Renal pelvis (tissue), 4 donors: ENCODE measurements around the gene FANCC. TPM values are rescaled to one million over a fixed set of nuclear protein-coding genes. Genes with fewer than 3 reads are reported as not detected.

Experiments
- DNase-seq: peaks from one replicate; pipeline ENCODE4 v3.0.0-alpha.2; 2013
- polyA plus RNA-seq, 3 donors: library from polyadenylated mRNA; unstranded; fragments of 120-200 nt; gene quantifications; one replicate each; pipeline ENCODE4 v1.2.1, GENCODE V29; 2013; ENCODE audit not compliant: insufficient read length in 3 of 3

FANCC gene
- polyA plus RNA-seq, 3 donors = 20.0 to 26.9 (median 26.2) TPM

DNA sequence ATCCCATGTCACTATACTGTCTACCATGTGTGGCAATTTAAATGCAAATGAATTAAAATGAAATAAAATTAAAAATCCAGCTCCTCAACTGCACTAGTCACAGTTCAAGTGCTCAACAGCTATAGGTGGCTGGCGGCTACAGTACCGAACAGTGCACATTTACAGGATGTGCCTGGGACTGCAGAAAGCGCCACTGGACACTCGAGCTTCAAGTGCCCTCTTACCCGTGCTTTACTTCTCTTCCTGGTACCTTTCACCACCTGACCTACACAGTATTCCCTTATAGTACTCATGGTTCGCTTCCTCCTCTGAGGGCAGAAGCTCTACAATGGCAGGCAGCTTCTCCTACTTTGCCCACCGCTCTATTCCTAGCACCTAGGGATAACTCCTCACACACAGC, 166.6 kb downstream of the FANCC start:
- no peak for DNase-seq

DNA sequence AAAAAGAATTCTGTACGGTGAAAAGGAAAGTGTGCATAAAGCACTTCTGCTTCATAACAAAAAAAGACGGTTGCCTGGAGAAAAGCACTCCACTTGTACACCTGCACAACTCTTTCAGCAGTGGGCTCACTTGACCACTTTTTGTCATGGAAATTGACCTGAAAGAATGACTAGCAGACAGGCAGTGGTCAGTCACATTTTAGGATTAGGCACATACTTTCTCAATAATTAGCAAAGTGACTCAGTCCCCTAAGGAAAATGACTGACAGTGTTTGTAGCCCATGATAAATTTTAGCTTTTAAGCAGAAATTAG, 169.3 kb downstream of the FANCC start:
- no peak for DNase-seq

DNA sequence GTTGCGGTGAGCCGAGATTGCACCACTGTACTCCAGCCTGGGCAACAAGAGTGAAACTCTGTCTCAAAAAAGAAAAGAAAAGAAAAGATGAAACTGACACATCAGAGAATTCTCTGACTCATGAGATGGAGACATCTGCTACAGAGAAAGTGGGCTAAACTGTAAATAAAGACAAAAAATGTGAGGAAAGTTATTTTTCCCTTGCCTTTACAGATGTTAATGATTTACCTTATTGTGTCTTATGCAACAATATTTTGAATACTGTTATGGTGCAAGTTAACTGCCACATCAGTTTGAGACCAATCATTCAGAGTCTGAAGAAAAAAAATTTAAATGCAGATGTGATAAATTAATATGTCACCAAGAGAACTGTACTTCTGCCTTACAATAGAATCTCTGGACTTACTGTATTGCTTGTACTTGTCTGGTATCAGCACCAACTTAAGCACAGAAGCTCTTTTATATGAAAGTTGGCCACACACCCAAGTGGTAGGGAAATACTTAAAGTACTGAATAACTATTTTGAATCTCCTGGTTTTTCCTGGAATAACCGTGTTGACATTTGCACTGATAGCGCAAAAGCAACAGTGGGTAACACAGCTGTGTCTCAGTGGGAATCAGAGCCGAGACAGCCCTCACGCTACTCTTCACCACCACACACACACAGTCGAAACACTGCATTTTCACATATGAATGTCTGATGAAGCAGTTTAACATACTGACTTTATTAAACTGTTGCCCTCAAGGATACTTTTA, 169.9 kb downstream of the FANCC start:
- no peak for DNase-seq

GRCh38 chr9:95143591-95144561, 173.6 kb downstream of the FANCC start:
- peak; percentile 83 for DNase-seq

DNA sequence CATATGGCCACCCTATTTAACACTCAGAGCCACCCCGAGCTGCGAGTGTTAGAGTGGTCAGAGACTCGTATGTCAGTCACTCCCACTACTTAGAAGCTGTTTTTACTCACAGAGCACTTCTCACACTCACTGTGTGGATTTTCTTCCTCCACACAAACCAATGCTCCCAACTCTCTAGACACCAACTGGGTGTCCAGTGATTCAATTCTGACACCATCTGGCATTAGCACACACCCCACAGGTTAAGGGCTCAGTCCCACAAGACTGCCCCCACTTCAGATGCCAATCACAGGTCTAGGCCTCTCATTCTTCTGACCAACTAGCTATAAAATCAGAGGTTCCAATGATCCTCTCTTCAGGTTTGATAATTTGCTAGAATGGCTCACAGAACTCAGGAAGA, 174.8 kb downstream of the FANCC start:
- no peak for DNase-seq

DNA sequence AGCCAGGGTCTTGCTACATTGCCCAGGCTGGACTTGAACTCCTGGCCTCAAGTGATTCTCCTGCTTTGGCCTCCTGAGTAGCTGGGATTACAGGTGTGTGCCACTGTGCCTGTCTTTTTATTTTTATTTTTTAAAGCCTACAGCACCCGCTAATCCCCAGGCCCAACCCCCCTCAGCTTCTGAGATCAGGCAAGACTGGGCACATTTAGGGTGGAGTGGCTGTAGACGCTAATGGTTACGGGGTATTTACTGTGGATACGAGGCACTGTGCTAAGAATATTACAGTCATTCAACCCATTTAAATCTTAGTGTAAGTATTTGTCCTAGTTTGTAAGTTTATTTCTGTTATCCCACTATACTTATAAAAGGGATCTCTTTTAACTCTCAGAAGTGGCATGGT, 175.2 kb downstream of the FANCC start:
- no peak for DNase-seq

GRCh38 chr9:95140821-95141220, 176.7 kb downstream of the FANCC start:
- no peak for DNase-seq

DNA sequence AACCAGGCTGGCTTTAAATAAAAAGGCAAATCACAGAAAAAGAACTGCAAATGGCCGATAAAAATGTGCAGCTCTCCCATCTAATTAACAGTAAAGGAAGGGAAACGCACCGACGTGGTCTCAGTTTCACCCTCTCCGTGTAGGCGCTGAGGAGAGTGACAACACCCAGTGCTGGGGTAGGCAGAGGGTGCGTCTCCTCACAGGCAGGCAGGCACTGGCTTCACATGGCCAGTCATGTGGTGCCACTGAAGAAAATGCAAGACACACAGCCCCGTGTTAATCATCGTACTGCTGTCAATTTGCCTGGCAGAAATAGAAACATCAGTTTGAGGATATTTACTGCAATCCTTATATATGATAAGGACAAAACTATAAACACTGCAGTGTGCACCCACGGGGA, 178.4 kb downstream of the FANCC start:
- no peak for DNase-seq

DNA sequence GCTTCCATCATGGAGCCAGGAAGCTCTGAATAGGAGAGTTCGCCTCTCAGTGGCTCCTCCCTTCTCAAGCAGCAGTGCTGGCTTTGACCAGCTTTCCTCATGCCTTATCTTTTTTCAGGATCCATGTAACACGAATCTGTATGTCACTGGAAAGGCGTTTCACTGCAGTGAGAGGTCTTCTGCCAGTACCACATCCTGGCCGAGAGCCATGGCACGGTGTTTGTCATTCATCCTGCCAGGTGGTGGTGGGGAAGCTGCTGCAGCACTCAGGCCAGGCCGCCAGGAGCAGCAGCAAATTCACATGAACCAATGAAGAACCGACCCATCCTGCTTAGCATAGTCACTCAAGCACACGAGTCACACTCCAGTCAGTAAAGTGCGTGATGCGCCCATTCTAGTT, 179.0 kb downstream of the FANCC start:
- DNase-seq = no peak

DNA sequence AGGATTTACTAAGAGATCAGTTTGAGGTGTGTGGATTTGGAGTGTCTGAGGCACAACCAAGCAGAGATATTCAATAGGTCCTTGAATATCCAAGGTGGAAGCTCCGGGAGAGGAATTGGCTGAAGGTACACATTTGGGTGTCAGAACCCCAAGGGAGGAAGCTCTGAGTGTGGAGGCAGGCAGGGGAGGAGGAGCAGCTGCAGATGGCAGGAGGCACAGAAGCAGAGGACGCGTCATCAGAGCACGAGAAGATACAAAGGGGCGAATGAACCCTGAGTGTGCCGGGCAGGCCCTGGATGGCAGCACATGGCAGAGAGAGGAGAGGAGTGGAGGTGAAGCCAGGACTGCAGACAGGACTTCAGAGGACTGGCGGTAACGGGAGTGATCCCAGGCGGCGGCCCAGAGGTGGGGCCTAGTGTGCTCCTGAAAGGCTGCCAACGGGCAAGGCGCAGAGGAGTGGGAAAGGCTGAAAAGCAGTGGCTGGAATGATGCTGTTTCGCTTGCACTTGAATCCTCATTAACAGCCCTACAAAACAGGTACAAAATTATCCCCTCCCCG, 179.8 kb downstream of the FANCC start:
- DNase-seq = no peak

- DNase-seq = no peak
Observed at GRCh38 chr9:95135756-95136155, 181.8 kb downstream of the FANCC start.

DNA sequence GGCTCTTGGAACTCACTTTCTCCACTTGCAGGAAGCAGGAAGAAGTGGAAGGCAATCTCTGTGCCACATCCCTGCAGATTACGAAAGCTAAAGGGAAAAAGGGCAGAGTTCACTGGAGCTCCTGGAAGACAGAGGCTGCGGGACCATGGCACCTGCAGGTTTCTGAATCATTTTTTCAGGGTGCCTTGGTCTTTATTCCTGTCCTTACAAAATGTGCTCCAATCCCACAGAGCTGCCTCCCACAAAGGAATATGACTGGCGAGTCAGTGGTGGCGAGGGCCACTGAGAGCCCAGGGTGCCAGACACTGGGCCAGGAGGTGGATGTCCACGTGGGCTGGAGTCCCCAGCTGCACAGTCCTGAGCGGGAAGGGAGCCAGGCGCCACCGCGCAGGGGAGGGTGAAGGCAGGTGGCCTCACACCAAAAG, 183.0 kb downstream of the FANCC start:
- no peak for DNase-seq

DNA sequence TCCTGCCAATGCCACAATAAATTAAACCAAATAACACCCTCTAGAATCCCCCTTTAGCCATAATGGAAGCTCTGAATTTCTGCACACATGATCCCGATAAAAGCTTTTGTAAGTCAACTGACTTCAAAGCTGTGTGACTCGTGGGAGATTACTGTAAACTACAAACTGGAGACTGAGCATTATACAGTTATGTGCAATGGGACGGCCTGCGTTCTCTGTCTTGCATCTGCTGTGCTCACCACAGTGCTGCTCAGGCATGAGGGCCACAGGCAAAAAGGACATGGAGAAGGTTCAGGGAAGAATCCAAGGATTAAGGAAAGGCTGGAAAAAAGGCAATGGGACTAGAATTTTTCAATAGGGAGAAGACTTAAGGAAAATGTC, 184.2 kb downstream of the FANCC start:
- no peak for DNase-seq

GRCh38 chr9:95132366-95133324, 184.9 kb downstream of the FANCC start:
- no peak for DNase-seq

GRCh38 chr9:95131023-95131943, 186.2 kb downstream of the FANCC start:
- peak; percentile 76 for DNase-seq

DNA sequence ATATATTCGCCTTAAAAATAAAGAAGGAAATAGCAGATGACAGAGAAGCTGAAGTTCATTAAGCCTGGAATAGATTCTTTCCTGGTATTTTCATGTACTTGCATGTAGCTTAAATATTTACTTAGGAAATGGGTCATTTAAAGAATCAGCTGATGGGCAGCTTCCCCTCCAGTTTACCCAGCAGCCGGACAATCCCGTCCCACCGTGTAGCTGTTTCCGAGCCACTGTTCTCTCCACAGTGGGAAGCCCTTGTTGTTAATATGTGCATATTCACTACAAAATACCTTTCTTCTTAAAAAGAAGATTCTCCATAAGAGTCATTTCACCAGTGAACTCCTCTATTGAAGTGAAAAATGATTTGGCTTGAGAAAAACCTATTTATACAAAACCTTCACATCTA, 187.0 kb downstream of the FANCC start:
- DNase-seq = no peak

DNA sequence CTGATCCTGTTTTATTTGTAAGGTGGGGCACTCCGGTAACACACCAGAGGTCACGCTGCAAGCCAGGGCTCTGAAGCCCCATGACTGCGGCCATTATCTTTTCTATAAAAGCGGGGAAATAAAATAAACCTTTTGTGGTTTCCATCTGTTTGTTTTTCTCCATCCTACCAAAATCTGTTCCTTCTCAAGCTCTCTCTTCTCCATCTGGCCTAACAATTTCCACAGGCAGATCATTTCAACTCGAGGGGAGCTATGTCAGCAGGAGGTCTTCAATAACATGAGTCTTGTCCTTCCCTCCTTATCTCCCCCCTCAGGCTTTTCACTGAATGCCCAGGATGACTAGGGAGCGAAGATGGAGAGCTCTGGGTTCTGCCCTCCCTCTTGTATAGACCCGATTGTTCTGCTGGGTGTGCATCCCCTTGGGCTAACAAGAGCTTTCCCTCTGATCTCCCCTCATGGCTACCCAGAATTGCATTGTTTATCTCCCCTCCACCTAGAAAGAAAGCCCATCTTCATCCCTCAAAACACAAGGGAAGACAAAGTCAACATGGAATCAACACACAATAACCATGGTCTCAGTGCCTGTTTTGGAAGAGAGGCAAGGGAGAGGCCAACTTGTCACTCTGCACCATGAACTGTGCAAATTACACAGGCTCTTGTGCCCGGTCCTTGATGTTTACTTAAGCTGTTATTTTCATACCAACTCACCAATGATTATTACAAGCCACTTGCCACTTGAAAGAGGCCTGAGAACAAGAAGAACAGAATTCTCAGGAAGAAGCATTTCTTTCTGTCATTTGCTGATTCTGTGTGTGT, 187.8 kb downstream of the FANCC start:
- no peak for DNase-seq

DNA sequence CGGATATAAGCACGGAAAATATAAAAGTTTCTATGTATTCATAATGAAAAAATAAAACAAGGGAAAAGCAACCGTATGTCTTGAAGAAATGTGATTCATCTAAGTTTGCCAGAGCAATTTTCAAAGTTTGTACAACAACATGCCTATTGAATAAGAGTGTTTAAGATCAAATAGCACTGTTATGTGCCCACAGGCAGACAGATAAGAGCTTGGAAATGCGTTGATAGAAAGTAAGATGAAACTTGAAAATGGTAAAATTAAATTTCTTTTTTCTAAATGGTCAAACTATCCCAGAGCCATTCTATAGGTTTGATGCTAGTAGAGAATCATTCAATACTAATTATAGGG, 189.4 kb downstream of the FANCC start:
- DNase-seq = no peak

GRCh38 chr9:95127249-95128176, 190.0 kb downstream of the FANCC start:
- peak; percentile 77 for DNase-seq
